K562 (cell line): Measurements from ENCODE around the gene CRYBG3. TPM values are rescaled to one million over a fixed set of nuclear protein-coding genes. Genes with fewer than 3 reads are reported as not detected.

Experiments
- ATAC-seq: fragments of 200-7000 bp; cut with Tn5 transposase; 3 replicates; pipeline ENCODE4 v1.9.1; 2020; ENCODE audit warnings: moderate library complexity
- BruUV-seq: library from RNA; stranded (reverse); fragments of 400-500 nt; replicated peaks from 2 replicates; lab custom pipeline; 2021; lab: Mats Ljungman, UMichigan
- CTCF ChIA-PET: fragments of 300-600 bp; formaldehyde crosslinking; extraction: SDS; loops from one replicate; lab custom pipeline; 2021; ENCODE audit warnings: low intra/inter-chr PET ratio; lab: Yijun Ruan, JAX
- POLR2A ChIA-PET: fragments of 300-600, 350-650 bp; sonication (Branson Sonifier 250); formaldehyde crosslinking; extraction: SDS; loops from one replicate; lab custom pipeline; 2021; ENCODE audit warnings: antibody characterized with exemption, inconsistent platforms; lab: Yijun Ruan, JAX
- DNase-seq, 4 experiments: peaks; one replicate each; pipeline versions ENCODE4 v3.0.0 to v3.0.0-alpha.2; 2011 to 2018; ENCODE audit warnings: low spot score in 3 of 4, mixed read lengths in 3 of 4; ENCODE audit errors: extremely low read depth in 1 of 4
- FAIRE-seq: peaks from 2 replicates; lab custom pipeline; 2011; peaks lifted over from hg19 to GRCh38; lab: Jason Lieb, UNC
- H2AFZ ChIP-seq: 2 replicates; pipeline ENCODE4 v1.6.0; 2011; ENCODE audit warnings: low read depth, low read length, control low read depth, inconsistent platforms
- H3K27ac ChIP-seq: fragments of 200-600 bp; 3 replicates; pipeline ENCODE4 v1.8.0; 2011; ENCODE audit warnings: low read depth, mild to moderate bottlenecking, control low read depth, inconsistent platforms, low read length, moderate library complexity, mixed read lengths; ENCODE audit errors: extremely low read depth
- H3K27me3 ChIP-seq, 2 experiments: fragments of 300-600 bp in 1 of 2; 2 replicates in 1 of 2; 3 replicates in 1 of 2; pipeline versions ENCODE4 v1.6.0 to v1.8.0; 2011; ENCODE audit warnings: inconsistent platforms in 2 of 2, low read length in 2 of 2, mild to moderate bottlenecking in 1 of 2, mixed read lengths in 1 of 2, moderate library complexity in 1 of 2; ENCODE audit not compliant: control insufficient read depth in 2 of 2, insufficient read depth in 2 of 2
- H3K36me3 ChIP-seq: fragments of 300-600 bp; 3 replicates; pipeline ENCODE4 v1.8.0; 2011; ENCODE audit warnings: mild to moderate bottlenecking, low read length, inconsistent platforms; ENCODE audit not compliant: control insufficient read depth, insufficient read depth
- H3K4me1 ChIP-seq, 2 experiments: fragments of 200-600 bp in 1 of 2; replicated peaks in 1 of 2; 2 replicates in 1 of 2; 3 replicates in 1 of 2; pipeline versions ENCODE4 v1.5.1 to v1.8.0; 2011; ENCODE audit warnings: inconsistent platforms in 2 of 2, low read length in 2 of 2, mild to moderate bottlenecking in 1 of 2, mixed read lengths in 1 of 2, moderate library complexity in 1 of 2; ENCODE audit not compliant: control insufficient read depth in 2 of 2, insufficient read depth in 2 of 2
- H3K4me2 ChIP-seq: 2 replicates; pipeline ENCODE4 v1.6.1; 2011; ENCODE audit warnings: low read length, control low read depth, inconsistent platforms, mixed read lengths; ENCODE audit not compliant: insufficient read depth
- H3K4me3 ChIP-seq: fragments of 200-600 bp; sonication (generic), shearing (Covaris generic); 2 replicates; pipeline ENCODE4 v1.5.1; 2016; ENCODE audit warnings: control low read depth, inconsistent platforms
- H3K79me2 ChIP-seq: fragments of 200-600 bp; 3 replicates; pipeline ENCODE4 v1.8.0; 2011; ENCODE audit warnings: low read length, inconsistent platforms; ENCODE audit not compliant: control insufficient read depth, insufficient read depth
- H3K9ac ChIP-seq, 2 experiments: 2 replicates each; pipeline versions ENCODE4 v1.6.0 to v1.6.1; 2011; ENCODE audit warnings: low read depth in 2 of 2, low read length in 2 of 2, control low read depth in 1 of 2, inconsistent platforms in 1 of 2, mild to moderate bottlenecking in 1 of 2, mixed read lengths in 1 of 2; ENCODE audit not compliant: insufficient read depth in 1 of 2
- H3K9me1 ChIP-seq: one replicate; pipeline ENCODE4 v1.6.0; 2011; ENCODE audit warnings: inconsistent platforms, mild to moderate bottlenecking, low read length, moderate library complexity; ENCODE audit not compliant: control insufficient read depth, insufficient read depth
- H3K9me3 ChIP-seq: replicated peaks from 2 replicates; pipeline ENCODE4 v1.5.1; 2011; ENCODE audit warnings: low read depth, low read length, inconsistent platforms; ENCODE audit not compliant: control insufficient read depth, insufficient read depth
- H4K20me1 ChIP-seq: replicated peaks from 2 replicates; pipeline ENCODE4 v1.6.1; 2011; ENCODE audit warnings: low read length, inconsistent platforms, mixed read lengths; ENCODE audit not compliant: control insufficient read depth, insufficient read depth
- CXXC5 ChIP-seq: fragments of 250-450 bp; sonication (Bioruptor Pico); IDR thresholded peaks from 2 replicates; pipeline ENCODE4 v1.8.0; 2022; ENCODE audit warnings: inconsistent platforms, mild to moderate bottlenecking, moderate library complexity
- ERF ChIP-seq: fragments of 450-650 bp; formaldehyde crosslinking; IDR thresholded peaks from 2 replicates; pipeline ENCODE4 v1.4.0; 2020; ENCODE audit warnings: mild to moderate bottlenecking, mixed read lengths
- GATAD2B ChIP-seq: fragments of 450-650 bp; IDR thresholded peaks from 2 replicates; pipeline ENCODE4 v1.6.1; 2017; ENCODE audit warnings: mild to moderate bottlenecking, borderline replicate concordance
- MBD2 ChIP-seq: sonication (generic); IDR thresholded peaks from 2 replicates; pipeline ENCODE4 v1.6.1; 2016; ENCODE audit warnings: low read depth, borderline replicate concordance
- SMAD4 ChIP-seq: fragments of 250-450 bp; sonication (Bioruptor Pico); conservative IDR thresholded peaks from 2 replicates; pipeline ENCODE4 v1.8.0; 2021; ENCODE audit warnings: inconsistent platforms, mild to moderate bottlenecking, moderate library complexity
- STAT5B ChIP-seq: fragments of 250-450 bp; sonication (Bioruptor Pico); IDR thresholded peaks from 2 replicates; pipeline ENCODE4 v1.8.0; 2021; ENCODE audit warnings: mild to moderate bottlenecking, inconsistent platforms
- ZKSCAN3 ChIP-seq: fragments of 250-450 bp; sonication (Bioruptor Pico); IDR thresholded peaks from 2 replicates; pipeline ENCODE4 v1.4.0; 2020
- ZNF175 ChIP-seq: fragments of 200-800 bp; sonication (Bioruptor generic); IDR thresholded peaks from 2 replicates; pipeline ENCODE4 v1.6.1; 2016; ENCODE audit warnings: low read depth, mild to moderate bottlenecking, missing genetic modification characterization, missing compliant biosample characterization
- ZNF23 ChIP-seq: fragments of 250-450 bp; sonication (Bioruptor Pico); IDR thresholded peaks from 2 replicates; pipeline ENCODE4 v1.4.0; 2020; ENCODE audit warnings: mild to moderate bottlenecking
- ZNF707 ChIP-seq: fragments of 250-450 bp; sonication (Bioruptor Pico); conservative IDR thresholded peaks from 2 replicates; pipeline ENCODE4 v1.8.0; 2022; ENCODE audit warnings: inconsistent platforms, mild to moderate bottlenecking, moderate library complexity
- ZNF76 ChIP-seq: fragments of 250-450 bp; sonication (Bioruptor Pico); IDR thresholded peaks from 2 replicates; pipeline ENCODE4 v1.4.0; 2020; ENCODE audit warnings: mild to moderate bottlenecking, moderate library complexity, borderline replicate concordance
- WGBS: fragments of 100-300 bp; shearing (Covaris generic); methylation state at CpG from one replicate; pipeline ENCODE4 v1.1.6; 2016; ENCODE audit warnings: low coverage, mixed read lengths; ENCODE audit not compliant: insufficient coverage; ENCODE audit errors: missing lambda C conversion rate; 5-methylcytosine and 5-hydroxymethylcytosine counted together
- in situ Hi-C: fragments of 300-500 bp; cut with MboI; formaldehyde crosslinking; loops from 4 replicates; pipeline ENCODE4 v1.15.0; 2018; ENCODE audit warnings: inconsistent platforms, mixed read lengths
- intact Hi-C: fragments of 100-400 bp; cut with micrococcal nuclease; formaldehyde crosslinking; loops from 2 replicates; pipeline ENCODE4 v1.14.2; 2022
- polyA plus RNA-seq, 8 experiments: library from polyadenylated mRNA; depleted of rRNA in 4 of 8; stranded (reverse) in 5 of 8; unstranded in 3 of 8; fragments of >200 nt; fragmentation: Nextera tagmentation in 2 of 8; fragmentation: Illumina TruSeq in 1 of 8; extraction: Ambion mirVana in 2 of 8; extraction: Trizol in 1 of 8; gene quantifications; 2 replicates each; pipeline versions ENCODE4 v1.2.1 to v1.2.3, GENCODE V29; 2011 to 2014; ENCODE audit warnings: inconsistent platforms in 1 of 8, missing spikeins in 1 of 8
- total RNA-seq, 7 experiments: library from RNA; depleted of rRNA in 6 of 7; stranded (reverse); fragments of >200 nt in 6 of 7; fragmentation: Illumina TruSeq in 2 of 7; extraction: Trizol in 2 of 7; gene quantifications; 2 replicates each; pipeline versions ENCODE4 v1.2.1 to v1.2.3, GENCODE V29; 2011 to 2021; ENCODE audit warnings: low replicate concordance in 1 of 7
- TF ChIP-seq, protein P1 (sequence below), 2 experiments: fragments of 150-350 bp in 1 of 2; IDR thresholded peaks; 2 replicates each; pipeline ENCODE4 v1.6.1; 2012 to 2016; ENCODE audit warnings: low read depth in 2 of 2, low read length in 2 of 2, mild to moderate bottlenecking in 1 of 2, moderate library complexity in 1 of 2
- TF ChIP-seq, protein P2 (sequence below): fragments of 450-650 bp; IDR thresholded peaks from 2 replicates; pipeline ENCODE4 v1.6.1; 2014; ENCODE audit warnings: low read depth, mild to moderate bottlenecking, moderate library complexity, borderline replicate concordance
- TF ChIP-seq, protein P3 (sequence below), 3 experiments: fragments of 200-800 bp in 1 of 3; fragments of 250-450 bp in 1 of 3; fragments of 450-650 bp in 1 of 3; sonication (Bioruptor Pico) in 1 of 3; sonication (Bioruptor generic) in 1 of 3; formaldehyde crosslinking in 1 of 3; IDR thresholded peaks; 2 replicates each; pipeline versions ENCODE4 v1.6.1 to v1.8.0; 2016 to 2022; ENCODE audit warnings: mild to moderate bottlenecking in 2 of 3, missing genetic modification characterization in 2 of 3, missing compliant biosample characterization in 1 of 3, moderate library complexity in 1 of 3

Gene CRYBG3
- total and polyA plus RNA-seq, 9 of the 15 experiments (the other 6 are each of a cell fraction or from before 2014, with no cell fraction given), result 0.08 to 0.72 (median 0.18) TPM

DNA sequence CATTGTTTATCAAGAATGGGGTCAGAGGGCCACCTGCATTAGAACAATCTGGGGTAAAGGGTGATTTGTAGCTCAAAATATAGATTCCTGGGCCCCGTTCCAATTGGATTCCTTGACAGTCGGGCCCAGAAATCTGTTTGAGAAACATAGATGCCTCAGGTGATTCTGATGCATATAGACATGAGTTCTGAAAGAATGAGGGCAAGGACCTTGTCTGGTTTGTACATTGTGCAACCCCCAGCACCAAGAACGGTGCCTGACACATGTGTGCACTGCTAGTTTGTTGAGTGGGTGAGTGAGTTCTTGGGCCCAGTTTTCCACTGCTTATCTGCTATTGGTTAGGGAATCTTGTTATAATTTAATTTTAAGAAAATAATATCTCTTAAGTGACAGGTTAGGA, 16.6 kb downstream of the CRYBG3 start:
- DNase-seq, result no peak
- Histone ChIP-seq H3K4me1 (no peaks in the 10 kb centered on the region), H3K9me3 (no peaks in the 10 kb centered on the region), H3K9me1 (no peaks in the 10 kb centered on the region), H3K9ac (no peak overlapping the region), H3K4me3 (no peak overlapping the region), H3K36me3 (no peaks in the 10 kb centered on the region), H3K27ac (no peak overlapping the region), H3K27me3 (no peaks in the 10 kb centered on the region), H3K79me2 (no peaks in the 10 kb centered on the region), H3K4me2 (no peak overlapping the region), H2AFZ (no peak overlapping the region), H4K20me1 (no peaks in the 10 kb centered on the region)
- no TSS peak for BruUV-seq
- ChIA-PET POLR2A (interaction anchor here (1.3 kb wide), 1 partner anchor 15 kb away, joined by 3 read pairs; no protein-coding TSS in a partner anchor), CTCF (no interaction called here)
- 0% methylated on average over 3 of the region's 3 CpGs for WGBS
- FAIRE-seq, result no peak
- ATAC-seq, result no peak
- in situ Hi-C loops, result no loop called here
- intact Hi-C loops, result no loop called here
- TF ChIP-seq, protein P1, sequence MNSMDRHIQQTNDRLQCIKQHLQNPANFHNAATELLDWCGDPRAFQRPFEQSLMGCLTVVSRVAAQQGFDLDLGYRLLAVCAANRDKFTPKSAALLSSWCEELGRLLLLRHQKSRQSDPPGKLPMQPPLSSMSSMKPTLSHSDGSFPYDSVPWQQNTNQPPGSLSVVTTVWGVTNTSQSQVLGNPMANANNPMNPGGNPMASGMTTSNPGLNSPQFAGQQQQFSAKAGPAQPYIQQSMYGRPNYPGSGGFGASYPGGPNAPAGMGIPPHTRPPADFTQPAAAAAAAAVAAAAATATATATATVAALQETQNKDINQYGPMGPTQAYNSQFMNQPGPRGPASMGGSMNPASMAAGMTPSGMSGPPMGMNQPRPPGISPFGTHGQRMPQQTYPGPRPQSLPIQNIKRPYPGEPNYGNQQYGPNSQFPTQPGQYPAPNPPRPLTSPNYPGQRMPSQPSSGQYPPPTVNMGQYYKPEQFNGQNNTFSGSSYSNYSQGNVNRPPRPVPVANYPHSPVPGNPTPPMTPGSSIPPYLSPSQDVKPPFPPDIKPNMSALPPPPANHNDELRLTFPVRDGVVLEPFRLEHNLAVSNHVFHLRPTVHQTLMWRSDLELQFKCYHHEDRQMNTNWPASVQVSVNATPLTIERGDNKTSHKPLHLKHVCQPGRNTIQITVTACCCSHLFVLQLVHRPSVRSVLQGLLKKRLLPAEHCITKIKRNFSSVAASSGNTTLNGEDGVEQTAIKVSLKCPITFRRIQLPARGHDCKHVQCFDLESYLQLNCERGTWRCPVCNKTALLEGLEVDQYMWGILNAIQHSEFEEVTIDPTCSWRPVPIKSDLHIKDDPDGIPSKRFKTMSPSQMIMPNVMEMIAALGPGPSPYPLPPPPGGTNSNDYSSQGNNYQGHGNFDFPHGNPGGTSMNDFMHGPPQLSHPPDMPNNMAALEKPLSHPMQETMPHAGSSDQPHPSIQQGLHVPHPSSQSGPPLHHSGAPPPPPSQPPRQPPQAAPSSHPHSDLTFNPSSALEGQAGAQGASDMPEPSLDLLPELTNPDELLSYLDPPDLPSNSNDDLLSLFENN (IDR thresholded peaks at IDR 0.05; ENCODE audit: low read depth in 2 of 2, low read length in 2 of 2), result no peak
- TF ChIP-seq STAT5B (CRISPR knock-in tag) (no peak), ZNF707 (CRISPR knock-in tag) (no peak), GATAD2B (no peak), ZNF76 (CRISPR knock-in tag) (no peak), ZNF175 (CRISPR knock-in tag) (no peak), ERF (CRISPR knock-in tag) (no peak), ZKSCAN3 (CRISPR knock-in tag) (no peak), CXXC5 (CRISPR knock-in tag) (no peak), SMAD4 (CRISPR knock-in tag) (no peak), ZNF23 (CRISPR knock-in tag) (no peak), MBD2 (no peak)
- TF ChIP-seq, protein P2, sequence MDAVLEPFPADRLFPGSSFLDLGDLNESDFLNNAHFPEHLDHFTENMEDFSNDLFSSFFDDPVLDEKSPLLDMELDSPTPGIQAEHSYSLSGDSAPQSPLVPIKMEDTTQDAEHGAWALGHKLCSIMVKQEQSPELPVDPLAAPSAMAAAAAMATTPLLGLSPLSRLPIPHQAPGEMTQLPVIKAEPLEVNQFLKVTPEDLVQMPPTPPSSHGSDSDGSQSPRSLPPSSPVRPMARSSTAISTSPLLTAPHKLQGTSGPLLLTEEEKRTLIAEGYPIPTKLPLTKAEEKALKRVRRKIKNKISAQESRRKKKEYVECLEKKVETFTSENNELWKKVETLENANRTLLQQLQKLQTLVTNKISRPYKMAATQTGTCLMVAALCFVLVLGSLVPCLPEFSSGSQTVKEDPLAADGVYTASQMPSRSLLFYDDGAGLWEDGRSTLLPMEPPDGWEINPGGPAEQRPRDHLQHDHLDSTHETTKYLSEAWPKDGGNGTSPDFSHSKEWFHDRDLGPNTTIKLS, result no peak
- TF ChIP-seq, protein P3, sequence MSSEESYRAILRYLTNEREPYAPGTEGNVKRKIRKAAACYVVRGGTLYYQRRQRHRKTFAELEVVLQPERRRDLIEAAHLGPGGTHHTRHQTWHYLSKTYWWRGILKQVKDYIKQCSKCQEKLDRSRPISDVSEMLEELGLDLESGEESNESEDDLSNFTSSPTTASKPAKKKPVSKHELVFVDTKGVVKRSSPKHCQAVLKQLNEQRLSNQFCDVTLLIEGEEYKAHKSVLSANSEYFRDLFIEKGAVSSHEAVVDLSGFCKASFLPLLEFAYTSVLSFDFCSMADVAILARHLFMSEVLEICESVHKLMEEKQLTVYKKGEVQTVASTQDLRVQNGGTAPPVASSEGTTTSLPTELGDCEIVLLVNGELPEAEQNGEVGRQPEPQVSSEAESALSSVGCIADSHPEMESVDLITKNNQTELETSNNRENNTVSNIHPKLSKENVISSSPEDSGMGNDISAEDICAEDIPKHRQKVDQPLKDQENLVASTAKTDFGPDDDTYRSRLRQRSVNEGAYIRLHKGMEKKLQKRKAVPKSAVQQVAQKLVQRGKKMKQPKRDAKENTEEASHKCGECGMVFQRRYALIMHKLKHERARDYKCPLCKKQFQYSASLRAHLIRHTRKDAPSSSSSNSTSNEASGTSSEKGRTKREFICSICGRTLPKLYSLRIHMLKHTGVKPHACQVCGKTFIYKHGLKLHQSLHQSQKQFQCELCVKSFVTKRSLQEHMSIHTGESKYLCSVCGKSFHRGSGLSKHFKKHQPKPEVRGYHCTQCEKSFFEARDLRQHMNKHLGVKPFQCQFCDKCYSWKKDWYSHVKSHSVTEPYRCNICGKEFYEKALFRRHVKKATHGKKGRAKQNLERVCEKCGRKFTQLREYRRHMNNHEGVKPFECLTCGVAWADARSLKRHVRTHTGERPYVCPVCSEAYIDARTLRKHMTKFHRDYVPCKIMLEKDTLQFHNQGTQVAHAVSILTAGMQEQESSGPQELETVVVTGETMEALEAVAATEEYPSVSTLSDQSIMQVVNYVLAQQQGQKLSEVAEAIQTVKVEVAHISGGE (CRISPR knock-in tag; IDR thresholded peaks at IDR 0.05), result no peak
